ENCODE results near the gene DAND5.

The DAND5 gene

DNA sequence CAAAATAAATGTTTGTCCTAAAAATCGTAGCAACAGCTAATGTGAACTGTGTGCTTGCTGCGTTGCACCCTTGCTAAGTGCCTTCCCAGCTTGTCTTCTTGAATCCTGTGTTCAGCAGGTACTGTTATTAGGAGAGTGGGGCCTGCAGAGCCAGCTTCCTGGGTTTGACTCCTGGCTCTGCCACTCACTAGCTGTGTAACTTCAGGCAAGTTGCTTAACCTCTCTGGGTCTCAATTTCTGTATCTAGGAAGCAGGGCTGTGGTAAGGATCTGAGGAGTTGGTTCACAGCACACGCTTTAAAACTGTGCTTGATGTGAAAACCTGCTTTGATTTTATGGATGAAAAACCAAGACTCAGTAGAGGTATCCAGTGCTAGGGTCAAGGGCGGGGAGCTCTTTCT is 35.9 kb downstream of the DAND5 start:
- no peak for TF ChIP-seq CTCF (IDR thresholded peaks at IDR 0.05; ENCODE audit: low read depth, low read length)
- in situ Hi-C loops (cut with HindIII; ENCODE audit: low sequenced_read_pairs), result no loop called here
- DNase-seq (ENCODE audit: low read depth, low spot score), result no peak
- no peak overlapping the region for H3K4me3 ChIP-seq (ENCODE audit: low read depth, low read length)

DNA sequence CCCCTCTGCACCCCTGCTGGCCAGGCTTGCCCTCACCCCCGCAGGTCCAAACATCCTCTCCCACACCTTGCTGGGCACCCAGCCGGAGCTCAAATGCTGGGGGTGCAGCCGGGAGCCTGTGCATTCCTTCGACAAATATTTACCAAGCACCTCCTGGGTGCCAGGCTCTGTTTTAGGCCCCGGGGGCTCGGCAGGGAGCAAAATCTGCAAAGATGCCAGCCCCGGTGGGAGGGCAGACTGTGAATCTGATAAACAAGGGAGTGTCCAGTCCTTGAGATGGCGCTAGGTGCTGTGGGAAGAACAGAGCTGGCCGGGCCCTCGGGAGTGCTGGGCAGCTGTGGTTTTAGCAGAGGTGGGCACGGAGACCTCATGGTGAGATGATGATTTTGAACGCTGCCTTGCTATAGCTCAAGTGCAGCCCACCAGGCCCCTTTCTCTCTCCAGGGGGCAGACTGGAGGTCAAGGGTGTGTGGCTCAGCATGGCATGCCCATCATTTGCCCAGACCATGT is 36.5 kb downstream of the DAND5 start:
- in situ Hi-C loops (cut with HindIII; ENCODE audit: low sequenced_read_pairs), result no loop called here
- TF ChIP-seq CTCF (IDR thresholded peaks at IDR 0.05; ENCODE audit: low read depth, low read length), result no peak
- no peak for DNase-seq (ENCODE audit: low read depth, low spot score)
- H3K4me3 ChIP-seq (ENCODE audit: low read depth, low read length), result no peak overlapping the region

- no peak overlapping the region for H3K4me3 ChIP-seq (ENCODE audit: low read depth, low read length)
- no peak for TF ChIP-seq CTCF (IDR thresholded peaks at IDR 0.05; ENCODE audit: low read depth, low read length)
- in situ Hi-C loops (cut with HindIII; ENCODE audit: low sequenced_read_pairs), result no loop called here
- DNase-seq (ENCODE audit: low read depth, low spot score), result no peak
Observed at GRCh38 chr19:13006431-13007281, 37.3 kb downstream of the DAND5 start.

DNA sequence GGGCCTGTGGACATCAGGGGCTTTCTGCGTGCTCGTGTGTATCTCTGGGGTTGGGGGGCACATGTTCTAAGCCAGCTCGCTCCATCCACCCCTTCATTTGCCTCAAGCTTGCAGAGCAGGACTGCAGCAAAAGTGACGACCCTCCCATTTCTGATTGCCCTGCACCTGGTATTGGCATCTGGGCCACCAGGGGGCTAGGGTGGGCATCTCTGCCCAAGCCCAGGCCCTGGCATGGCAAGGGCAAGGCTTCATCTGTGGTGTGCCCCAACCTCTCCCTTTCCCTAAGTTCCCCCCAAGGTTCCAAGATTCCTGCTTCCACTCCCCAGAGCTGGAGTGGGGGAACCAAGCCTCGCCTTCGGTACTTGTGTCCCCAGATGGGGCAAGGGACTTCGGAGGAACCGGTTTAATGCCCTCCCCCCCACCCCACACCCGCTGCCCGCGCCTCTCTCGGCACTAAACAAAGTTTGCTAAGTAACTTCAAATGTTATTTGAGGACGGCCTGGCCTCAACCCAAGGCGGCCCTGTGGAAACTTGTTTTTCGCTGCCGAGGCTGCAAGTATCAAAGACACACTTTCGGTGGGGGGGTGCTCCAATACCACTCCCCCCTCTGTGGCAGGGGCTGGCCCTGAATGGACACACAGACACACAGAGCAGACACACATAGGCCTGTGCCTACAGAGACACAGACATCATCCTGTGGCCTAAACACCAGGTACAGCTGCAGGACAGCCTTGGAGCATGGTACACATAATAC is 38.1 kb downstream of the DAND5 start:
- DNase-seq (ENCODE audit: low read depth, low spot score), result no peak
- peak; percentile 9 for TF ChIP-seq CTCF (IDR thresholded peaks at IDR 0.05; ENCODE audit: low read depth, low read length)
- in situ Hi-C loops (cut with HindIII; ENCODE audit: low sequenced_read_pairs), result no loop called here
- no peak overlapping the region for H3K4me3 ChIP-seq (ENCODE audit: low read depth, low read length)

GRCh38 chr19:13008926-13009787 is 39.8 kb downstream of the DAND5 start:
- no peak overlapping the region for H3K4me3 ChIP-seq (ENCODE audit: low read depth, low read length)
- in situ Hi-C loops (cut with HindIII; ENCODE audit: low sequenced_read_pairs), result no loop called here
- no peak for DNase-seq (ENCODE audit: low read depth, low spot score)
- no peak for TF ChIP-seq CTCF (IDR thresholded peaks at IDR 0.05; ENCODE audit: low read depth, low read length)

Data from astrocyte of the spinal cord (primary cell).